Uterus (tissue), 4 donors: ENCODE measurements around the gene TMEM132A. TPM values are rescaled to one million over a fixed set of nuclear protein-coding genes. Genes with fewer than 3 reads are reported as not detected.

Experiments
- DNase-seq, 2 donors: peaks; one replicate each; pipeline ENCODE4 v3.0.0-alpha.2; 2019 to 2020
- H3K27ac ChIP-seq, 2 donors: fragments of 200-600 bp; sonication (generic); 1 replicate in 1 of 2; 2 replicates in 1 of 2; pipeline ENCODE4 v1.5.1; 2016 to 2018
- H3K27me3 ChIP-seq, 2 donors: fragments of 200-600 bp; sonication (generic); one replicate each; pipeline ENCODE4 v1.5.1; 2018 to 2019; ENCODE audit warnings: control low read depth in 1 of 2
- H3K36me3 ChIP-seq, 2 donors: fragments of 200-600 bp; sonication (generic); one replicate each; pipeline ENCODE4 v1.5.1; 2019; ENCODE audit warnings: control low read depth in 1 of 2
- H3K4me1 ChIP-seq, 2 donors: fragments of 200-600 bp; sonication (generic); one replicate each; pipeline ENCODE4 v1.5.1; 2018 to 2019; ENCODE audit warnings: control low read depth in 1 of 2
- H3K4me3 ChIP-seq, 2 donors: fragments of 200-600 bp; sonication (generic); 1 replicate in 1 of 2; 2 replicates in 1 of 2; pipeline ENCODE4 v1.5.1; 2018 to 2019; ENCODE audit warnings: mild to moderate bottlenecking in 1 of 2
- H3K9me3 ChIP-seq, 2 donors: fragments of 200-600 bp; sonication (generic); one replicate each; pipeline ENCODE4 v1.5.1; 2019; ENCODE audit warnings: control low read depth in 1 of 2
- POLR2A ChIP-seq, 2 donors: fragments of 450-650 bp; IDR thresholded peaks; one replicate each; pipeline ENCODE4 v1.6.1; 2016; ENCODE audit warnings: antibody characterized with exemption in 2 of 2, mild to moderate bottlenecking in 1 of 2, moderate library complexity in 1 of 2
- intact Hi-C: fragments of 100-400 bp; cut with DNase I; formaldehyde crosslinking; loops from one replicate; pipeline ENCODE4 v1.15.1; 2023; ENCODE audit warnings: low total_unique reads
- total RNA-seq, 4 donors: library from RNA; depleted of rRNA in 3 of 4; stranded (reverse); fragments of >200 nt in 3 of 4; gene quantifications; one replicate each; pipeline versions ENCODE4 v1.1.0 to v1.2.4, GENCODE V29; 2014 to 2023
- TF ChIP-seq, protein P1 (sequence below), 4 experiments: fragments of 200-600 bp in 2 of 4; fragments of 450-650 bp in 2 of 4; sonication (generic) in 2 of 4; IDR thresholded peaks; one replicate each; pipeline ENCODE4 v1.5.1; 2016 to 2019; ENCODE audit warnings: antibody characterized with exemption in 4 of 4, mild to moderate bottlenecking in 2 of 4, moderate library complexity in 1 of 4
- donor health status: DM: yes; HTN: yes; CAD: no.

Gene TMEM132A
- total RNA-seq, 4 donors from 2014 or later = under 0.01 to 47.7 (median 7.7) TPM

DNA sequence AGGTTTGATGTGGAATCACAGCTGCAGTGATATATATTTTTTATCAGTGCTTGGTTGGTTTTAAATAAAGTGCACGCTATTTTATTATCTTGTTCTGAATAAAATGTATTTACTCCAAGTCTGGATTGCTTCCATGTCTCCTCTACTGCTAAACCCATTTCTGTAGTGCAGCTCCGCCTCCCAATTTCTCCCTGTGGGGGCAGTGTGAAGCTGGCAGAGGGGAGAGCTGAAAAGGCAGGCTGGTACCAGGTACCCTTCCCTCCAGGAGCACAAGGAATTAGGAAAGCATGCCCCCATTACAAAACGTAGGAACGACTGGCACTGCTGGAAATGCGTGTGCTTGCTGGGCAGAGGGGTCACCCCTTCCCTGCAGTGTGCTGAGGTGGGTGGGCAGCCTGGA is 934 bp upstream of the TMEM132A start:
- Histone ChIP-seq H3K27ac (no peak overlapping the region), H3K27me3 (no peaks in the 10 kb centered on the region), H3K9me3 (no peaks in the 10 kb centered on the region), H3K4me3 (no peak overlapping the region), H3K4me1 (peaks cover 0 to 21% of the 10 kb centered on the region in 2 donors), H3K36me3 (no peaks in the 10 kb centered on the region)
- DNase-seq = no peak
- intact Hi-C loops = no loop called here
- TF ChIP-seq, protein P1, sequence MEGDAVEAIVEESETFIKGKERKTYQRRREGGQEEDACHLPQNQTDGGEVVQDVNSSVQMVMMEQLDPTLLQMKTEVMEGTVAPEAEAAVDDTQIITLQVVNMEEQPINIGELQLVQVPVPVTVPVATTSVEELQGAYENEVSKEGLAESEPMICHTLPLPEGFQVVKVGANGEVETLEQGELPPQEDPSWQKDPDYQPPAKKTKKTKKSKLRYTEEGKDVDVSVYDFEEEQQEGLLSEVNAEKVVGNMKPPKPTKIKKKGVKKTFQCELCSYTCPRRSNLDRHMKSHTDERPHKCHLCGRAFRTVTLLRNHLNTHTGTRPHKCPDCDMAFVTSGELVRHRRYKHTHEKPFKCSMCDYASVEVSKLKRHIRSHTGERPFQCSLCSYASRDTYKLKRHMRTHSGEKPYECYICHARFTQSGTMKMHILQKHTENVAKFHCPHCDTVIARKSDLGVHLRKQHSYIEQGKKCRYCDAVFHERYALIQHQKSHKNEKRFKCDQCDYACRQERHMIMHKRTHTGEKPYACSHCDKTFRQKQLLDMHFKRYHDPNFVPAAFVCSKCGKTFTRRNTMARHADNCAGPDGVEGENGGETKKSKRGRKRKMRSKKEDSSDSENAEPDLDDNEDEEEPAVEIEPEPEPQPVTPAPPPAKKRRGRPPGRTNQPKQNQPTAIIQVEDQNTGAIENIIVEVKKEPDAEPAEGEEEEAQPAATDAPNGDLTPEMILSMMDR (IDR thresholded peaks at IDR 0.05) = no peak
- no peak for TF ChIP-seq POLR2A (IDR thresholded peaks at IDR 0.05)

DNA sequence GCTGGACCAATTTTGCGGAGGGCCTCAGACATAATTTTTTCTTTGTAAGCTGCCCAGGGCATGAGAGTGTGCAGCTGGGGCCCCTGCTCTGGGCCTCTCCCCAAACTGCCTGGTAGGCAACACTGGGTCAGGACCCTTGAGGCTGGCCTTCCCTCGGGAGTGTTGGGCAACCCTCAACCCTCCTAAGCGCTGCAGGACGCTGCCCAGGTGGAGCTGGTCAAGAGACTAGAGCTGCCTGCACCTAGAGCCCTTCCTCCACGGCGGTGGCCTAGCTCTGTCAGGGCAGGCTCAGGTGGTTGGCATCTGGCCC is 505 bp upstream of the TMEM132A start:
- Histone ChIP-seq H3K4me3 (peak overlapping the region in 1 of 2 donors; percentile 61), H3K36me3 (no peaks in the 10 kb centered on the region), H3K27ac (no peak overlapping the region), H3K9me3 (no peaks in the 10 kb centered on the region), H3K4me1 (peaks cover 0 to 21% of the 10 kb centered on the region in 2 donors), H3K27me3 (no peaks in the 10 kb centered on the region)
- TF ChIP-seq, protein P1 (IDR thresholded peaks at IDR 0.05) = no peak
- no peak for TF ChIP-seq POLR2A (IDR thresholded peaks at IDR 0.05)
- no peak for DNase-seq
- intact Hi-C loops = no loop called here

DNA sequence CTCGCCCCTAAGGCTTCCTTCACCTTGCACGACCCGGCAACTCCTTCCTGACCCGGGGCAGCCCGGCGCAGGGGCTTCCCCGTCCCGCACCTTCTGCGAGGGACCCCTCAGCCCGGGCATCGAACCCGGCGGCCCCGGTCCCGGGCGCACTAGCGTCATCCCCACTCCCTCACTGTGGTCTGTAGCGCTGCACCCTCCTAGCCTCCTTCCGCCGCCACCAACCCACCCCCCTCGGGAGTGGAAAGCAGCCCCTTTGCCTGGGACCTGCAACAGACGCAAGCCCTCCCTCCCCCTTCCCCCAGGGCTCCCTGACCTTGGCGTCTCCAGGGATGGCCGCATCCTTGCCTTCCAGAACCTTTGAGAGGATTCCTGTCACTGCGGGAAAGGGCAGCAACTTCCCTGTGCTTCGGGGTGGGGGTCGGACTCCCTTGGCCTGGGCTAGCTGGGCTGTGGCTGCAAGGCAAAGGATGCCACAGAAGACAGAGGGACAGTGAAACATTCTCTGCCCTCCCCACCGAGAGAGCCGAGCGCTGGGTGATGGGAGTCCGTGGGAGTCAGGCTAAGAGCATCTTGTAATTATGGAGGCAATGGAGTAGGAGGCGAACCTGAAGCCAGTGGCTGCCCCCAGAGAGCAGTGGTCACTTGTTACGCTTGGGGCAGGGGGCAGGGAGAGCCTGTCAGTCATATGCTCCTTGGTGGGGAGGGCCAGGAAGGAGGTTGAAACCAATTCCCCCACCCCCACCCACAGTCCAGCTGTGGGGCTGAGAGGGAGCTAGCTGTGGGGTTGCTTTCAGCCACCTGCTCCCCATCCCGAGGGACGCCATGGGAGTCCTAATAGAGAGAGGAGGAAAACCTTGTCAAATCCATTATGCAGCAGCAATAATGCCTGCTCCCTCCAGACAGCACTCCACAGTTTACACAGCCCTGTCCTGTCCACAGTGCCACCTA is 920 bp downstream of the TMEM132A start:
- no peak for DNase-seq
- Histone ChIP-seq H3K27me3 (no peaks in the 10 kb centered on the region), H3K4me3 (peak overlapping the region; percentile 43 to 61), H3K36me3 (no peaks in the 10 kb centered on the region), H3K9me3 (no peaks in the 10 kb centered on the region), H3K4me1 (peaks cover 0 to 21% of the 10 kb centered on the region in 2 donors), H3K27ac (no peak overlapping the region)
- TF ChIP-seq, protein P1 (IDR thresholded peaks at IDR 0.05) = no peak
- TF ChIP-seq POLR2A (IDR thresholded peaks at IDR 0.05) = no peak
- intact Hi-C loops = no loop called here

DNA sequence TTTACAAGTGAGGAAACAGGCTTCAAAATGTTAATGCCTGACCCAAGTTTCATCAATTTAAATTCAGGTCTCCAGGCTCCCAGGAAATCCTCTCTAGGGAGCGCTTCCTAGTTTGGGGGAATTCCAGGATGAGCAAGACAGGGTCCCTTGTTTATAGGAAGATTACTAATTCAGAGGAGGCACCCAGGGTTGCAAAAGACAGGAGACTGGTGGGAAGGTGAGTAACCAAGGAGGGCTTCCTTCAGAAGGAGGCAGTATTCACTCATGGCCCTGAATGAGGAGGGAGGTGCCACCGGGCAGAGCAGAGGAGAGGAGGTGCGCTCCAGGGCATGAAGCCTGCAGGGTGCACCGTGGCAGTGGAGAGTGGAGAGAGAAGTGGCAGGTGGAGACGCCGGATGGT is 1.6 kb downstream of the TMEM132A start:
- no peak for DNase-seq
- Histone ChIP-seq H3K27ac (no peak overlapping the region), H3K36me3 (no peaks in the 10 kb centered on the region), H3K9me3 (no peaks in the 10 kb centered on the region), H3K27me3 (no peaks in the 10 kb centered on the region), H3K4me1 (peaks cover 0 to 21% of the 10 kb centered on the region in 2 donors), H3K4me3 (no peak overlapping the region)
- TF ChIP-seq, protein P1 (IDR thresholded peaks at IDR 0.05) = no peak
- no peak for TF ChIP-seq POLR2A (IDR thresholded peaks at IDR 0.05)
- intact Hi-C loops = no loop called here

DNA sequence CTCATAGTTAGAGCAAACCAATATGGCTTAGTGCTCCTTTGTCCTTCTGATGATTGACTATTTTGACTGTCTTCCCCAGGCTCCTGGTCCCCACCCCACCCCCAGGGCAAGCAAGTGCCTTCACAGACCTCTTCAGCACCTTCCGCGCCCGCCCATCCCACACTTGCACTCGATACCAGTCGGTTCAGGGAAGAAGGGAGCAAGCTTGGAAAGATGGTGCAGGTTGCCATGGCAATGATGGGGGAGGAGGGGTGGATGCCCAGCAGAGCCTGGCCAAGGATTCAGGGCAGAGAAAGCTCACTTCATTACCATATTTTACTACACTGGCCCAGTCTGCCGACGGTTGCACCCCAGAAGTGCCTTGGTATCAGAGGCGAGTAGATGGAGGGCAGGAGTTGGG is 2.2 kb downstream of the TMEM132A start:
- no peak for DNase-seq
- no peak overlapping the region for H3K4me3 ChIP-seq
- intact Hi-C loops = no loop called here
- H3K4me1 ChIP-seq = peaks cover 0 to 21% of the 10 kb centered on the region in 2 donors
- H3K9me3 ChIP-seq = no peaks in the 10 kb centered on the region
- no peaks in the 10 kb centered on the region for H3K27me3 ChIP-seq
- H3K36me3 ChIP-seq = no peaks in the 10 kb centered on the region
- TF ChIP-seq, protein P1 (IDR thresholded peaks at IDR 0.05) = no peak
- no peak for TF ChIP-seq POLR2A (IDR thresholded peaks at IDR 0.05)
- H3K27ac ChIP-seq = no peak overlapping the region
